G401 (cell line): ENCODE measurements around the gene TRIP12. TPM values are rescaled to one million over a fixed set of nuclear protein-coding genes. Genes with fewer than 3 reads are reported as not detected.
"Not testable (repeated sequence)": the region's sequence is repeated elsewhere in the genome, so short reads cannot be mapped to it uniquely, and the experiment has no call there.

Source experiments
- DNase-seq: peaks from one replicate; pipeline ENCODE4 v3.0.0-alpha.2; 2015; ENCODE audit warnings: low spot score
- in situ Hi-C: cut with HindIII; loops from 2 replicates; pipeline ENCODE4 v1.10.0; 2016; ENCODE audit warnings: low sequenced_read_pairs, mixed read lengths
- total RNA-seq: library from RNA; depleted of rRNA; stranded (reverse); fragments of >200 nt; shearing (Covaris generic); gene quantifications from 2 replicates; pipeline ENCODE4 v1.2.3, GENCODE V29; 2014

Gene TRIP12
- total RNA-seq, 1 experiment from 2014 or later, result 101 TPM

DNA sequence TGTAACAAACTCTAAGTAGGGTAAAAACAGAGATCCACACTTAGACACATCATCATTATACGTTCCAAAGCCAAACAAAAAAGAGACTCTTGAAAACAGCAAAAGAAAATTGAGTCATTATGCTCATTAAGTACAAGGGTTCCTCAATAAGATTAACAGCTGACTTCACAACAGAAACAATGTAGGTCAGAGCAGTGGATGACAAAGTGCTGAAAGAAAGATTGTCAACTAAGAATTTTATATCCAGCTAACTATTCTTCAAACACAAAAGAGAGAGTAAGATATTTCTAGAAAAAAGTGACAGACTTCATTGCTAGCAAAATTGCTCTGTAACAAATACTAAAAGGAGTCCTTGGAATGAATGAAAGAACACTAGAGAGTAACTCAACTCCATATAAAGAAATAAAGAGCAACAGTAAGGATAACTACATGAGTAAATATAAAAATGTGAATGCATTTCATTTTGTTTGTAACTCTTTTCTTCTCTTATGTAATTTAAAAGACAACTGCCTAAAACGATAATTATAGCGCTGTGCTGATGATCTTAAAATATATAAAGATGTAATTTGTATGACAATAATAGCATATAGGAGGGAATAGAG is 183.7 kb downstream of the TRIP12 start:
- in situ Hi-C loops, result no loop called here
- DNase-seq, result no peak

DNA sequence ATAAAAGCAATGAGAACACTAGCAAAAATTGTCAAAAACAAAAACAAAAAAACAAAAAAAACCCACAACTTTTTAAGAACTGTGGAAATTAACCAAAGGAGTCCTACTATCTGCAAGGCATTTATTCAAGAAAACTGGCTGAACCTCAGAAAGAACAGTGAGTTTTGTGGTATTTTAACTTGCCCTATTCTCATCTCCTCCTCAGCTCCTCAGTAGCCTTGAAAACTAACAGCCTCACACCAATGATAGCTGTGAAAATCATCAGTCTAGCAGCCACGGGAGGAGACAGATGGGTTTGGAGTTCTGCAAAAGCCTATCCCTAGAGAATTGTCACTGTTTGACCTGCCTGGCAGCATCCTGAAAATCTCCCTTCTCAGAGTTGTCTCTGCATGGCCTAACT is 187.4 kb downstream of the TRIP12 start:
- no peak for DNase-seq
- in situ Hi-C loops, result no loop called here

- no peak for DNase-seq
- in situ Hi-C loops, result no loop called here
Observed at GRCh38 chr2:229733611-229734245, 188.1 kb downstream of the TRIP12 start.

GRCh38 chr2:229732897-229733296 is 188.9 kb downstream of the TRIP12 start:
- in situ Hi-C loops, result no loop called here
- DNase-seq, result no peak

GRCh38 chr2:229731916-229732315 is 189.9 kb downstream of the TRIP12 start:
- DNase-seq, result no peak
- in situ Hi-C loops, result no loop called here

DNA sequence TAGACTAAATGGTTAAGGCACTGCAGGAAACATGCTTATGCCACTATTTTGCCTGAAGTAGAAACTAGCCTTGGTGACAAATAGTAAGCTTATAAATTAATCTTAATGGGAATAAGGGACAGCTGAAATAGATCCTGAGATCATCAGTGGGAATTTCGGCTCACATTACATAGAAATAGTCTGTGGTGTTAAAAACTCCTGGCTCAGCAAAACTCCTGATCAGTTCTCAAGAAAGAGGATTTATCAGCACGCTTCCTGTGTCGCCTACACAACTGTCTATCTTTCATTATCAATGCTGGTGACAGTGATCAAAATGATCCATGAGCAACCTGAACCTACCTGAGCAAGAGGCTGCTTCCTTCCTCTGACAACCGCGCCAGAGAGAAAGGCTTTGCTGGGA is 190.4 kb downstream of the TRIP12 start:
- in situ Hi-C loops, result no loop called here
- DNase-seq, result no peak

GRCh38 chr2:229728370-229728769 is 193.4 kb downstream of the TRIP12 start:
- in situ Hi-C loops, result no loop called here
- no peak for DNase-seq

DNA sequence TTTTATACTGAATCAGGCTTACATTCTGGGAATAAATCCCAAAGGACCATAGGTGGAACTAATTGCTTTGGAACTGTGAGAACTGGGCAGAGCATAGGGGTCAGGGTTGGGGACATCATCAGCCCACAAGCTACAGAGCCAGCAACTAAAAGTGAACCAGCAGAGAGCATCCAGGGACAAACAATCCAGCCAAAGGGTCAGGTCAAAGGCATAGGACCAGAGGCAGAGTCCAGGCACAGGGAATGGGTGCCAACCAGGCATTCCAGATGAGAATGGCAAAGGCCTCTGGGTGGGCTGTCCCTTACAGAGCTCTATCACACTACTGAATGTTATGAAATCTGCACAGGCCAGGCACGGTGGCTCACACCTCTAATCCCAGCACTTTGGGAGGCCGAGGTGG is 195.2 kb downstream of the TRIP12 start:
- in situ Hi-C loops, result no loop called here
- no peak for DNase-seq

GRCh38 chr2:229725716-229726574 is 195.9 kb downstream of the TRIP12 start:
- DNase-seq, result no peak
- in situ Hi-C loops, result no loop called here

DNA sequence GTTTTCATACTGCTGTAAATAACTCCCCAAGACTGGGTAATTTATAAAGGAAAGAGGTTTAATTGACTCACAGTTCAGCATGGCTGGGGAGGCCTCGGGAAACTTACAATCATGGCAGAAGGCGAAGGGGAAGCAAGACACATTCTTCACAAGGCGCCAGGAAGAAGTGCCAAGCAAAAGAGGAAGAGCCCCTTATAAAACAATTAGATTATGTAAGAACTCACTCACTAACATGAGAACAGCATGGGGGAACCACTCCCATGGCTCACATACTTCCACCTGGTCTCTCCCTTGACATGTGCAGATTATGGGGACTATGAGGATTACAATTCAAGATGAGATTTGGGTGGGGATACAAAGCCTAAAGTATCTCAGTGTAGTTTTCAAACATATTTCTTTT is 198.6 kb downstream of the TRIP12 start:
- in situ Hi-C loops, DNase-seq: not testable (repeated sequence)

DNA sequence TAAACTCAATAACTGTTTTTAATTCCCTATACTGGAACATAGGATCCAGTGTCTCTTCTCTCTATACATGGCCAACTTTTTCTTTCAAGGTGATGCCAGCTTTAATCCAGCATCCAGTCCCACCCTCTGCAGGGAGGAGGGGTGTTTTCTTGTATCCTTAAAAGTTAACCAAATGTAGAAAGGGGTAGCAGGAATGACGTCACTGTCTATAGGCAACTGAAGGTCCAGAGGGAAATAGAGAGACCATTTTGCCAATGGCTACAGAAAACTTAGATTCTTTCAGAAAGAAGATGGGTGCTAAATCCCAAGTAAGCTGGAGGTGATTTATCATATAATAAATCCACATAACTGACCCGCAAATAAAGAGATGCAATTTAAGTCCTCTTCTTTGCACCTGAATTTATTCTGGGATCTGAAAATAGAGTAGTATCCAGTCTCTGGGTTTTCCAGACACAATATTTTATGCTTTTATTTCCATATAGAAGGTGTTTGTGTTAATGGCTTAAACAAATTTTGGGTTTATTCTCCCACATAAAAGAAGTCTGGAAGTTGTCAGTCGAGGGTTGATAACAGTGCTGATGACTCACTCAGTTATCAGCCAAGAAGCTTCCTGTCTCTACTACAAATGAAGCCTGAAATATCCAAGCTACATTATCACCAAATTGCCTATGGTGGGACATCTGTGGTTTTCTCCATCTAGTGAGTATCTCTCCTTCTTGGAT is 201.7 kb downstream of the TRIP12 start:
- in situ Hi-C loops, result no loop called here
- DNase-seq, result no peak

- no peak for DNase-seq
- in situ Hi-C loops, result no loop called here
Observed at GRCh38 chr2:229718057-229718456, 203.8 kb downstream of the TRIP12 start.

GRCh38 chr2:229715895-229716507 is 205.8 kb downstream of the TRIP12 start:
- in situ Hi-C loops, result no loop called here
- peak; percentile 87 for DNase-seq

- DNase-seq, result peak; percentile 79
- in situ Hi-C loops, result no loop called here
Observed at GRCh38 chr2:229714736-229715541, 206.9 kb downstream of the TRIP12 start.

GRCh38 chr2:229714080-229714735 is 207.6 kb downstream of the TRIP12 start, which contains the start of gene DNER:
Gene DNER (minus strand): TSS chr2:229714555. CDS start chr2:229714423, 132 bp downstream.
- in situ Hi-C loops, result no loop called here
- peak; percentile 76 for DNase-seq
